OCI-LY7 (cell line): Measurements from ENCODE around the gene RAP2B. TPM values are rescaled to one million over a fixed set of nuclear protein-coding genes. Genes with fewer than 3 reads are reported as not detected.

Experiments
- BruUV-seq: library from RNA; stranded (reverse); fragments of 400-500 nt; replicated peaks from 2 replicates; lab custom pipeline; 2021; lab: Mats Ljungman, UMichigan
- CTCF ChIA-PET: fragments of 300-600 bp; sonication (Branson Sonifier 250); formaldehyde crosslinking; loops from one replicate; lab custom pipeline; 2022; ENCODE audit warnings: antibody characterized with exemption; ENCODE audit not compliant: unreplicated experiment; lab: Charles Lee
- POLR2A ChIA-PET: fragments of 300-600 bp; sonication (Branson Sonifier 250); formaldehyde crosslinking; loops from one replicate; lab custom pipeline; 2022; ENCODE audit warnings: antibody characterized with exemption; lab: Charles Lee
- DNase-seq: peaks from one replicate; pipeline ENCODE4 v3.0.0-alpha.2; 2015; ENCODE audit warnings: low spot score
- H2AFZ ChIP-seq: fragments of 200-600 bp; sonication (generic), shearing (Covaris generic); 2 replicates; pipeline ENCODE4 v1.6.1; 2014; ENCODE audit warnings: mild to moderate bottlenecking, antibody characterized with exemption, low read length, moderate library complexity
- H3K27ac ChIP-seq: fragments of 200-600 bp; sonication (generic); 2 replicates; pipeline ENCODE4 v1.5.1; 2014; ENCODE audit warnings: mixed run types, low read depth, mild to moderate bottlenecking, moderate library complexity, low read length, inconsistent platforms; ENCODE audit not compliant: poor library complexity, severe bottlenecking
- H3K36me3 ChIP-seq: fragments of 200-600 bp; sonication (generic); 2 replicates; pipeline ENCODE4 v1.6.1; 2014; ENCODE audit warnings: mild to moderate bottlenecking, antibody characterized with exemption, low read length, moderate library complexity, mixed read lengths; ENCODE audit not compliant: insufficient read depth
- H3K4me1 ChIP-seq: fragments of 200-600 bp; sonication (generic); 2 replicates; pipeline ENCODE4 v1.5.1; 2014; ENCODE audit warnings: mild to moderate bottlenecking, low read length; ENCODE audit not compliant: insufficient read depth, poor library complexity, severe bottlenecking
- H3K4me2 ChIP-seq: fragments of 200-600 bp; sonication (generic); 2 replicates; pipeline ENCODE4 v1.6.1; 2014; ENCODE audit warnings: mild to moderate bottlenecking, low read length
- H3K4me3 ChIP-seq: fragments of 200-600 bp; sonication (generic); 2 replicates; pipeline ENCODE4 v1.5.1; 2014; ENCODE audit warnings: mild to moderate bottlenecking, low read depth, low read length; ENCODE audit not compliant: poor library complexity, severe bottlenecking
- H3K79me2 ChIP-seq: fragments of 200-600 bp; sonication (generic); 2 replicates; pipeline ENCODE4 v1.6.1; 2016; ENCODE audit warnings: low read depth, mild to moderate bottlenecking, low read length, moderate library complexity, mixed read lengths; ENCODE audit not compliant: insufficient read depth
- H3K9me2 ChIP-seq: fragments of 200-600 bp; sonication (generic); 2 replicates; pipeline ENCODE4 v1.6.1; 2016; ENCODE audit warnings: mild to moderate bottlenecking, low read length, mixed read lengths; ENCODE audit not compliant: insufficient read depth
- H3K9me3 ChIP-seq: fragments of 200-600 bp; sonication (generic); 2 replicates; pipeline ENCODE4 v1.6.1; 2014; ENCODE audit warnings: mild to moderate bottlenecking, mixed run types, low read length, mixed read lengths
- H4K20me1 ChIP-seq: fragments of 200-600 bp; sonication (generic); 2 replicates; pipeline ENCODE4 v1.6.1; 2014; ENCODE audit warnings: mild to moderate bottlenecking, antibody characterized with exemption, low read length, moderate library complexity, mixed read lengths; ENCODE audit not compliant: insufficient read depth
- EZH2phosphoT487 ChIP-seq: fragments of 200-600 bp; sonication (generic); IDR thresholded peaks from 2 replicates; pipeline ENCODE4 v1.6.1; 2018; ENCODE audit warnings: low read depth, borderline replicate concordance, mild to moderate bottlenecking, mixed run types, antibody characterized with exemption, low read length, moderate library complexity, mixed read lengths
- intact Hi-C: fragments of 100-400 bp; cut with micrococcal nuclease; formaldehyde crosslinking; loops from one replicate; pipeline ENCODE4 v1.10.0; 2022; ENCODE audit not compliant: unreplicated experiment
- total RNA-seq, 2 experiments: library from RNA; depleted of rRNA in 1 of 2; stranded (reverse); fragments of >200 nt in 1 of 2; shearing (Covaris generic) in 1 of 2; gene quantifications; 2 replicates each; pipeline ENCODE4 v1.2.3, GENCODE V29; 2014 to 2022
- TF ChIP-seq, protein P1 (sequence below): fragments of 200-600 bp; sonication (generic); conservative IDR thresholded peaks from 2 replicates; pipeline ENCODE4 v1.5.1; 2014; ENCODE audit warnings: mild to moderate bottlenecking, antibody characterized with exemption, low read length, moderate library complexity, mixed read lengths

The RAP2B gene
- total RNA-seq, 2 experiments from 2014 or later, result 11.3 to 15.1 TPM

GRCh38 chr3:153115326-153115725 lies 46.7 kb upstream of the RAP2B start:
- Histone ChIP-seq H3K4me1 (no peaks in the 10 kb centered on the region), H3K79me2 (no peaks in the 10 kb centered on the region), H3K9me3 (no peaks in the 10 kb centered on the region), H3K36me3 (no peaks in the 10 kb centered on the region), H3K4me3 (no peak overlapping the region), H3K4me2 (no peak overlapping the region), H3K27ac (no peak overlapping the region), H3K9me2 (no peaks in the 10 kb centered on the region), H4K20me1 (no peaks in the 10 kb centered on the region), H2AFZ (no peak overlapping the region)
- ChIA-PET CTCF (no interaction called here), POLR2A (interaction anchor here (0.6 to 1.1 kb wide), 4 partner anchors 15 to 1846 kb away, joined by 3 to 4 read pairs (median 3); no protein-coding TSS in a partner anchor)
- no TSS peak for BruUV-seq
- TF ChIP-seq, protein P1, sequence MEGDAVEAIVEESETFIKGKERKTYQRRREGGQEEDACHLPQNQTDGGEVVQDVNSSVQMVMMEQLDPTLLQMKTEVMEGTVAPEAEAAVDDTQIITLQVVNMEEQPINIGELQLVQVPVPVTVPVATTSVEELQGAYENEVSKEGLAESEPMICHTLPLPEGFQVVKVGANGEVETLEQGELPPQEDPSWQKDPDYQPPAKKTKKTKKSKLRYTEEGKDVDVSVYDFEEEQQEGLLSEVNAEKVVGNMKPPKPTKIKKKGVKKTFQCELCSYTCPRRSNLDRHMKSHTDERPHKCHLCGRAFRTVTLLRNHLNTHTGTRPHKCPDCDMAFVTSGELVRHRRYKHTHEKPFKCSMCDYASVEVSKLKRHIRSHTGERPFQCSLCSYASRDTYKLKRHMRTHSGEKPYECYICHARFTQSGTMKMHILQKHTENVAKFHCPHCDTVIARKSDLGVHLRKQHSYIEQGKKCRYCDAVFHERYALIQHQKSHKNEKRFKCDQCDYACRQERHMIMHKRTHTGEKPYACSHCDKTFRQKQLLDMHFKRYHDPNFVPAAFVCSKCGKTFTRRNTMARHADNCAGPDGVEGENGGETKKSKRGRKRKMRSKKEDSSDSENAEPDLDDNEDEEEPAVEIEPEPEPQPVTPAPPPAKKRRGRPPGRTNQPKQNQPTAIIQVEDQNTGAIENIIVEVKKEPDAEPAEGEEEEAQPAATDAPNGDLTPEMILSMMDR, result no peak
- TF ChIP-seq EZH2phosphoT487, result no peak
- DNase-seq, result no peak
- intact Hi-C loops, result no loop called here

GRCh38 chr3:153127788-153128187 lies 34.2 kb upstream of the RAP2B start:
- Histone ChIP-seq H4K20me1 (no peaks in the 10 kb centered on the region), H3K79me2 (no peaks in the 10 kb centered on the region), H3K4me2 (no peak overlapping the region), H3K4me1 (no peaks in the 10 kb centered on the region), H3K36me3 (no peaks in the 10 kb centered on the region), H3K9me2 (no peaks in the 10 kb centered on the region), H3K4me3 (no peak overlapping the region), H3K9me3 (no peaks in the 10 kb centered on the region), H2AFZ (no peak overlapping the region), H3K27ac (no peak overlapping the region)
- intact Hi-C loops, result no loop called here
- no peak for DNase-seq
- CTCF ChIA-PET, result no interaction called here
- POLR2A ChIA-PET, result interaction anchor here (0.7 kb wide), 1 partner anchor 532 kb away, joined by 3 read pairs; no protein-coding TSS in a partner anchor
- no TSS peak for BruUV-seq
- no peak for TF ChIP-seq EZH2phosphoT487
- TF ChIP-seq, protein P1, result no peak

DNA sequence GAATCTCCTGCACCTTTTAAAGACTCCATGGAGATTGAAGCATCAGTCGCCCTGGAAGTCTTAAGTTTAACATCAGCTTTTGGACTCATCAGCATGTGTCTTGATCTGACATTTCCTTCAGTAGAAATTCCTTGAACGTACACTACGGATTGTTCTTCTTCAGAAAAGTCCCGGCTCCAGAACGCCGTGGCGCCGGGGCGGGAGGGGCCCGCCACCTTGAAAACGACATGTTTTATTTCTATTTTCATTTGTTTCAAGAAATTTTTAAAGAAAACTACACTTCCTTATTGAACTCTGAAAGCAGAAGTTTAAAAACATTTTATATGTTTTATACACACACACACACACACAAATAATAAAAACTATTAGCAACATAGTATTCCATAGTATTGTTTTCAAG lies 32.6 kb upstream of the RAP2B start:
- Histone ChIP-seq H3K4me3 (no peak overlapping the region), H3K4me2 (no peak overlapping the region), H3K36me3 (no peaks in the 10 kb centered on the region), H3K9me3 (no peaks in the 10 kb centered on the region), H3K4me1 (no peaks in the 10 kb centered on the region), H4K20me1 (no peaks in the 10 kb centered on the region), H2AFZ (no peak overlapping the region), H3K27ac (no peak overlapping the region), H3K79me2 (no peaks in the 10 kb centered on the region), H3K9me2 (no peaks in the 10 kb centered on the region)
- ChIA-PET CTCF (no interaction called here), POLR2A (interaction anchor here (1.5 kb wide), 1 partner anchor 32 kb away, joined by 4 read pairs; no protein-coding TSS in a partner anchor)
- BruUV-seq, result no TSS peak
- DNase-seq, result no peak
- no peak for TF ChIP-seq EZH2phosphoT487
- TF ChIP-seq, protein P1, result no peak
- intact Hi-C loops, result no loop called here
